ENCODE measurements around the gene THOC1. TPM values are rescaled to one million over a fixed set of nuclear protein-coding genes. Genes with fewer than 3 reads are reported as not detected.
A peak's percentile ranks its signal among the peaks of the same experiment; 100 is the strongest.

The THOC1 gene
- polyA plus RNA-seq, 1 donor from 2014 or later = 25.7 TPM

DNA sequence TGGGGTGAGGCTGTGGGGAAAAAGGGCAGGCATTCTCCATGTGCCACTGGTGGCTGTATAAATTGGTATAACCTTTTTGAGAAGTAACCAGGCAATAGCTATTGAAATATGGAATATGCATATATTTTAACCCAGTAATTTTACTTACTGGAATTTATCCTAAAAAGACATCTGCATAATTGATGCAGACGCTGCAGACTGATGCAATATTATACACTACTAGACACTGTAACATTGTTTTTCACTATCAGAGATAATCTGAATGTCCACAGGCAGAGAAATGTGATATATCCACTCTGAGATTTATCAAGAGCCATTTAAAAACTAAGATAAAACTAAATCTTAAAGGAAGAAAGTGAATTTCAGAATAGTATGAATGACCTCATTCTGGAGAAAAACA is 14.7 kb downstream of the THOC1 start:
- Mint-ChIP-seq H3K36me3 (peaks cover 11% of the 10 kb centered on the region), H3K4me3 (no peak overlapping the region), H3K4me1 (no peaks in the 10 kb centered on the region), H3K27ac (no peak overlapping the region), H3K9me3 (no peaks in the 10 kb centered on the region), H3K27me3 (no peaks in the 10 kb centered on the region)

DNA sequence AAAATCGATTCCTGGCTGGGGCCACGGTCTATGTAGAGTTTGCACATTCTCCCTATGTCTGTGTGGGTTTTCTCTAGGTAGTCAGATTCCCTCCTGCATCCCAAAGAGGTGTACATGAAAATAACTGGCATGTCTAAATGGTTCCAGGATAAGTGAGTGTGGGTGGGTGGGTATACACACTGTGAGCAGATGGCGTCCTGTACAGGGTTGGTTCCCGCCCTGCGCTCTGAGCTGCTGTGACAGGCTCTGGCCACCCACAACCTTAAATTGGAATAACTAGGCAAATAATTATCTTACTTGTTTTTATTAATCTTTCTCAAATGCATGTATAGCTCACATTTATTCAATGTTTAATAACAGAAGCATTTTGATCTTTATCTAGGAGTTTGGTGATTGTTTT is 16.3 kb downstream of the THOC1 start:
- no peaks in the 10 kb centered on the region for H3K4me1 Mint-ChIP-seq
- H3K27ac Mint-ChIP-seq = no peak overlapping the region
- no peaks in the 10 kb centered on the region for H3K9me3 Mint-ChIP-seq
- no peaks in the 10 kb centered on the region for H3K27me3 Mint-ChIP-seq
- H3K4me3 Mint-ChIP-seq = no peak overlapping the region
- H3K36me3 Mint-ChIP-seq = peaks cover 11% of the 10 kb centered on the region

DNA sequence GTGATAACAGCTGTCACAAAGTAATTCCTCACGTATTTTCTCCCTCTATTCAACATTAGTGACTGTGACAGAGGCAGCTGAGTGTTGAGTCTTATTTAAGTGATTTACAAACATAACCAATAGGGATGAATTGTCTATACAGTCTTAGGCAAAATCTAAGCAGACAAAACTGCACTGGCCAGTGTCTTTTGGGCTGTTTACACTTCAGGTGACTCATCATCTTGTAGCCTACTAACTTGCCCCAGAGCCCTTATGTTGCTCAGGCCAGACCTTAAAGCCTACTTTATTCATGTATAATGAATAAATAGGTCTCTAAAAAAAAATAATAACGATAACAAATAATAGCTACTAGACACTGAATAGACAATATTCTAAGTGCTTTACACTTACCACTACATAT is 17.2 kb downstream of the THOC1 start:
- no peak overlapping the region for H3K27ac Mint-ChIP-seq
- no peaks in the 10 kb centered on the region for H3K27me3 Mint-ChIP-seq
- H3K4me3 Mint-ChIP-seq = no peak overlapping the region
- H3K9me3 Mint-ChIP-seq = no peaks in the 10 kb centered on the region
- H3K4me1 Mint-ChIP-seq = no peaks in the 10 kb centered on the region
- H3K36me3 Mint-ChIP-seq = peaks cover 11% of the 10 kb centered on the region

DNA sequence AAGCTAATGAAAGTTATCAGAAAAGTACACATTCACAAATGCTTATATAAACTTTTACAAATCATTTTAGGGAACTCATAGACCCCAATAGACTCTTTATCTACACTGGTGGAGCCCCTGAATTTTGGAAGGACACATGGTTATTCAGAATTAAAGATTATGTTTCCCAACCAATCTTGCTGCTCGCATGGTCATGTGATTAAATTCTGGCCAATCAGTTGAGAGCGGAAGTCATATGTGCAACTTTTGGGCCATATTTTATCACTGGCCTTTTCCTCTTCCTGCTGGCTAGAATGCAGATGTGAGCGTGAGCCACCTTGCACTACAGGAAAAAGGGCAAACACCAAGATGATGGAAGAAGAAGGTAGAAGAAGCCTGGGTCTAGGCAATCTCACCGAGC is 19.8 kb downstream of the THOC1 start:
- Mint-ChIP-seq H3K9me3 (no peaks in the 10 kb centered on the region), H3K4me3 (no peak overlapping the region), H3K36me3 (peaks cover 20% of the 10 kb centered on the region), H3K27ac (no peak overlapping the region), H3K4me1 (no peaks in the 10 kb centered on the region), H3K27me3 (no peaks in the 10 kb centered on the region)

DNA sequence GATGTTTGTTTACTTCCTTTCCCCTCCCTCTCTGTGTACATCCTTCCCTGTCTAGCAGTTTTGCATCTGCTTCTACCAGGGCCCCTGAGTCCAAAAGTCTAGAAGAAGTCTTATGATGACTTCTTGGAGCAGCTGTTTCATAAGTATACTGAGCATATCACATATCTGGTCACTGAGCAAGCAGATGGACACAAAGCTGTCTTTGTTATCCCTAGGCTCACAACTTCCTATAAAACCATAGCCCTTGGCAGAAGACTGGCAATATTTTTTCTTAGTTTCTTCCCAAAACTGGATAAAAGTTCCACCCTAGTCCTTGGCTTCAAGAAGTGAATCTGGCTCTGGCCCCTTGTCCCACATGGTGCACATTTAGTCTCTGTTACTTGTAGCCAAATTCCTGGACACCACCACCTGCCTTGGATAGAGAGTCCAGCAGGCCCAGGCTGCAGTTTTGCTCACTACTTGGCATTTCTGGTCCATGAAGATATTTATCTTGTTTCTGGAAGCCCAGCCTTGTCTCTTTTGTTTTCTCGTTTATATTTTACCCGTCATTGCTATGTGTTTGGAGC is 22.5 kb downstream of the THOC1 start:
- peaks cover 19% of the 10 kb centered on the region for H3K36me3 Mint-ChIP-seq
- H3K4me1 Mint-ChIP-seq = no peaks in the 10 kb centered on the region
- H3K9me3 Mint-ChIP-seq = no peaks in the 10 kb centered on the region

DNA sequence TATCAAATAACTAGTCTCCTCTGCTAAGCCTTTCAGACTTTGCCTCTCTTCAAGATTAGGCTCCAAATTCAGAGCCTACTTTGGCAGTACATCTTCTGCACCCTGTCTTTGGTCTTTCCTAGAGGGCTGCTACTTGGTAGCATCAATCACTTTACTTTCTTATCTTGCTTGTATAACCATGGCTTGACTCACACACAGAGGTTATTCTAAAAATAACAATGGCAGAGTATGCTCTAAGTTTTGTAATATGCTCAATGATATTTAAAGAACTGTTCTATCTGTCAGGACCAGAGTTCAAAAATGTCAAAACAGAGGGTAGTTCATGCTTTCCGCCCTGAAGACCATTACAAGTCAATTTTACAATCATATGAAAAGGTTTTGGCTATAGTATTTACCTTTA is 27.7 kb downstream of the THOC1 start:
- no peak overlapping the region for H3K27ac Mint-ChIP-seq
- no peaks in the 10 kb centered on the region for H3K9me3 Mint-ChIP-seq
- peaks cover 13% of the 10 kb centered on the region for H3K36me3 Mint-ChIP-seq
- no peaks in the 10 kb centered on the region for H3K27me3 Mint-ChIP-seq
- H3K4me1 Mint-ChIP-seq = no peaks in the 10 kb centered on the region
- no peak overlapping the region for H3K4me3 Mint-ChIP-seq

More for the DNA sequence above, 22.5 kb downstream of the THOC1 start:
- no peak overlapping the region for H3K27ac Mint-ChIP-seq
- H3K4me3 Mint-ChIP-seq = no peak overlapping the region
- no peaks in the 10 kb centered on the region for H3K27me3 Mint-ChIP-seq

DNA sequence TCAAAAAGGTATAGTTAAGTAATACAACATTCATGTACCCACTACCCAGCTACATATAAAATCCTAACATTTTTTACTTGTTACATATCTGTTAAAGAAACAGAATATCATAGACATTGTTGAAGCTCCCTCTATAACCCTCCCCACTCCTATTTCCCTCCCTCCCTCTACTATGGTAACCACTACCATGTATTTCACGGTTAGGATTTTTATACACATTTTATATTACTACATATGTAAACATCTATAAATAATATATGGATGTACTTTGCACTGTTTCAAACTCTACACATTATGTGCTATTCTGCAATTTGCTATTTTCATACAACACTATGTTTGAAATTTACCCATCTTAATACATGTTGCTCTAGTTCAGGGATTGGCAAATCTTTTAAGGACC is 36.3 kb downstream of the THOC1 start:
- H3K27ac Mint-ChIP-seq = no peak overlapping the region
- H3K9me3 Mint-ChIP-seq = no peaks in the 10 kb centered on the region
- H3K36me3 Mint-ChIP-seq = peaks cover 6% of the 10 kb centered on the region
- peaks cover 0 to 1% (median 0%) of the 10 kb centered on the region in 3 donors for H3K4me1 Mint-ChIP-seq
- no peaks in the 10 kb centered on the region for H3K27me3 Mint-ChIP-seq
- H3K4me3 Mint-ChIP-seq = no peak overlapping the region

DNA sequence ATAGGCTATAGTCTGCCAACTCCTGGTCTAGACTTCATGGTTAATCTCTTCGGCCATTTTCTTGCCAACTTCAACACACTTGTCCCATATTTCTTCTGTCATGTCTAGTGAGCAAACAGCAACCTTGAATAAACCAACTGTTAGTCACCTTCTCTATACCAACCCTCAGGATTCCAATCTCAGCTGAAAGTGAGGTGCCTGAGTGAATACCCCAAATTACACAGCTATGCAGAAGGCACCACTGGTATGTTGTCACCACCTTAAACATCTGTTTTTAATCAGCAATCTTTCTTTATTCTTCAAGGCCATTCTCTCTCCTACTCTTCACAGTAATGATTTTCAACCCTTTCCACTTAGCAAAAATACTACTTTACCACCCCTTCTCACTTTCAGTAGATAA is 39.3 kb downstream of the THOC1 start:
- Mint-ChIP-seq H3K4me1 (peaks cover 0 to 1% (median 0%) of the 10 kb centered on the region in 3 donors), H3K27me3 (no peaks in the 10 kb centered on the region), H3K36me3 (peaks cover 6% of the 10 kb centered on the region), H3K27ac (peak overlapping the region in 1 of 3 donors; percentile 54), H3K4me3 (no peak overlapping the region), H3K9me3 (no peaks in the 10 kb centered on the region)

DNA sequence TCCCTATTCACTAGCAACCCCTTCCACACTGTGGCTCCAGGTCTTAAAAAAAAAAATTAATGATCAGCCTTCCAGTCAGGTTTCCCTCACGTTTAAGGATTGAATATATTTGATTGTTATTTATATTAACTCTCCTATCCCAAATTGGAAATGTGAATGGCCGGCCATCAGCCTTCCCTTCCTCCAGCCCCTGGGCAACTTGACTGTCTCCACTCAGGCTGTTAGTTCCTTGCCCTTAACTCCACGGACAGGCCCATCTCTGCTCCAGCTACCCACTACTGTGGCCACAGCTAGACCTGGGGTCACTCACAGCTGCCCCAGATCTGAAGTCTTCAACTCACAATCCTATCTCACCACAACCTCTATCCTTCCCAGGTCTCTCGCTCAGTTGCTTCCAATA is 39.9 kb downstream of the THOC1 start:
- H3K36me3 Mint-ChIP-seq = peaks cover 6% of the 10 kb centered on the region
- H3K4me1 Mint-ChIP-seq = peaks cover 0 to 1% (median 0%) of the 10 kb centered on the region in 3 donors
- H3K9me3 Mint-ChIP-seq = no peaks in the 10 kb centered on the region
- H3K27me3 Mint-ChIP-seq = no peaks in the 10 kb centered on the region
- no peak overlapping the region for H3K4me3 Mint-ChIP-seq
- H3K27ac Mint-ChIP-seq = no peak overlapping the region

DNA sequence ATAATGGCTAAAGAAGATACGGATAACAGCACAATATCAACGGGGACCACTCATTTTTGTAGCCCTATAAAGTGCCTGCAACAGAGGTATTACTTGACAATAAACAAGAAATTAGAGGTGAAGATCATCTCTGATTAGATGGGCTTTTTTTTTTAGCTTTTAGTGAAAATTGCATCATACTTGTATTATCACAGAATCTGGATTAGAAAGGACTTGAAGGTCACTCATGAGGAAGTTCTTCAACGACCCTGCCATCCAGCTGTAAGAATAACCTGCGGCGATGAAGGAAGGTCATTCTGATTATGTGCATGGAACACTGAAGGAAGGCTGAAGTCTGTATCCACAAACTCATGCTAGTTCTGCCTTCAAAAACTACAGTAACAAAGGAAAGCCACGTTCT is 40.5 kb downstream of the THOC1 start:
- Mint-ChIP-seq H3K9me3 (no peaks in the 10 kb centered on the region), H3K4me3 (no peak overlapping the region), H3K27me3 (no peaks in the 10 kb centered on the region), H3K27ac (no peak overlapping the region), H3K4me1 (peaks cover 0 to 1% (median 0%) of the 10 kb centered on the region in 3 donors), H3K36me3 (peaks cover 6% of the 10 kb centered on the region)

DNA sequence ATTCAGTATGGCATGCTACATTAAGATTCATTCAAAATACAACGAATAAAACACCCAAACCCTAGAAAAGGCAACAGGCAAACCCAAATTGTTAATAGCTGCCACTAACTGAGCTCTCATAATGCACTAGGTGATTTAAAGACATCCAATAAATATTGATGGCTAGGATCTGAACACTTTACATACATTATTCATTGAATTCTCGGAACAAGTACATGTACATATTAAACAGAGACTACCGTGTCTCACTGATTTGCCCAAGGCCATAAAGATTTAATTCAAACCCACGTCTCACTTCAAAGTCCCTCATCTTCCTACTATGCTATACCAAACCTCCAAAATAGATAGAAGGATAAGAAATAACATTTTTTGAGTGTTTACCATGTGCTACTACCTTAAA is 42.1 kb downstream of the THOC1 start:
- H3K4me1 Mint-ChIP-seq = peaks cover 0 to 1% (median 0%) of the 10 kb centered on the region in 3 donors
- H3K27ac Mint-ChIP-seq = no peak overlapping the region
- no peaks in the 10 kb centered on the region for H3K9me3 Mint-ChIP-seq
- H3K36me3 Mint-ChIP-seq = peaks cover 6% of the 10 kb centered on the region
- no peaks in the 10 kb centered on the region for H3K27me3 Mint-ChIP-seq
- no peak overlapping the region for H3K4me3 Mint-ChIP-seq

DNA sequence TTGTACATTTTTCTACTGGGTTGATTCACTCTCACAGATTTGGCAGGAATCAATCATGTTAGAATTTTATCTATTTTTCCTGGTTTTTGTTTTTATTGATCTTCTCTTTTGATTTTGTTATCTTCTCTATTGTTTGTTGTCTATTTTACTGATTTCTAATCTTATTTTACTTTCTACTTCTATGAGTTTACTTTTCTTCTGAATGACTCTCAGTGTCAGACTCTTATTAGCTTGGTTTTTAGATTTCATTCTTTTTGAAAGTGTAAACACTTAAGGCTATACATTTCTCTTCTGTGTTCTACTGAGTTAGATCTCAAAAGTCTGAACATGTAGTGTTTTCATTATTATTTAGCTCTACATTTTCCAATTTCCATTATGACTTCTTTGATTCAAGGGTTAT is 47.1 kb downstream of the THOC1 start:
- H3K27me3 Mint-ChIP-seq = no peaks in the 10 kb centered on the region
- no peaks in the 10 kb centered on the region for H3K36me3 Mint-ChIP-seq
- no peak overlapping the region for H3K4me3 Mint-ChIP-seq
- no peak overlapping the region for H3K27ac Mint-ChIP-seq
- no peaks in the 10 kb centered on the region for H3K9me3 Mint-ChIP-seq
- H3K4me1 Mint-ChIP-seq = no peaks in the 10 kb centered on the region

DNA sequence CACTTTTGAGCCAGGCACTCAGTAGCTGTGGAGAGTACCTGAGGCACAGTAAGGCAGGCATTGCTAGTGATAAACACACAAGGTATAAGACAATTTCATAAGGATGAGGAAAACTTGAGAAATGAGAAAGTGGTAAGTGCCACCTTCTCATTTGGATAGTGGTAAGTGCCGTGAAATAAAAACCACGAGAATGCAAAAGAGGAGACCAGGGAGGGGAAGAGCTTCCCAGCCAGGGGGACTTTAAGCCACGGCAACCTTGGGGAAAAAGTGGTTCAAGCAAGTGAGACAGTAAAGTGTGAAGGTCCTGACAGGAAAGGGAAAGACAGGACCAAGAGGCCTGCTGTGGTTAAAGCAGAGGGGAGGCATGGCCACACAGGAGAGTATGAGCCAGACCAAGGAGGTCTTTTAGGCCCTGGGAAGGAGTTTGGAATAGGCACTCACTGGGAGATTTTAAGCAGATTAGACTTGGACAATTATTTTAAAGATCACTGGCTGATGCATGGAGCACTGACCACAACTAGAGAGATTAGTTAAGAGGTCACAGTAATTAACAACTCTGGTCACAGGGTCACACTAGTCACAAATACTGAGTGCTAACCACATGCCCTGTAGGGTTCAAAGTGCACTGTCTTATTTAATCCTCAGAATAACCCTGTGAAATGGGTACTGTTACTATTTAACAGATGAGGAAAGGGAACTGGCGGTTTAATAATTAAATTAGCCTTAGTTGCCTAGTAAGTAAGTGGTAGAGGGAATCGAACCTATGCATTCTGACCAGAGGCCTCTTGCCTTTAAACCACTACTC is 50.1 kb downstream of the THOC1 start:
- Mint-ChIP-seq H3K9me3 (no peaks in the 10 kb centered on the region), H3K4me1 (no peaks in the 10 kb centered on the region), H3K27ac (peak overlapping the region in 1 of 3 donors; percentile 27), H3K27me3 (no peaks in the 10 kb centered on the region), H3K36me3 (peaks cover 2% of the 10 kb centered on the region), H3K4me3 (no peak overlapping the region)

DNA sequence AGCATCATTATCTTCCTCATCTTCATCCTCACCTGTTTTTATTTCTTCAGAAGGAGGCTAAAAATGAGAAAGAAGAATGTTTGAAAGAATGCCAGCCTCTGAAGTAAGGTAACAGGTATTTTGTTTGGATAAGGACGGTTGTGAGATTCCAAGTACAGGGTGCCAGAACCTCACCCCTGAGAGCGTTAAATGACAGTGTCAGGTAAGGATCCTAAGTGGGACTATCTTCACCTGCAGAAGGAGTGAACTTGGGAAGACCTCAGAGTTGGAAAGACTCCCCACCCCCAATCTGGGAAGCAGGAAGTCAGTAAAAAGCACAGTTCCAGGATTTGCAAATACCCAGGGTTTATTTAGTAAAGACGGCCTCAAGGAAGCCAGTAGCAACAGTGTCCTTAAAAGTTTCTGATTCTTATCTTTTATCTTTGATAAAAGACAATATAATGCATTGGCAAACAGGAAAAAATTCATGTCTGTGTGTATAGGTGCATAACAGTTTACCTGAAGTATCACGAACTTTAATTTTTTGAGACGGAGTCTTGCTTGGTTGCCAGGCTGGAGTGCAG is 52.3 kb downstream of the THOC1 start:
- H3K4me1 Mint-ChIP-seq = no peaks in the 10 kb centered on the region
- no peak overlapping the region for H3K27ac Mint-ChIP-seq
- no peaks in the 10 kb centered on the region for H3K9me3 Mint-ChIP-seq
- no peak overlapping the region for H3K4me3 Mint-ChIP-seq
- H3K36me3 Mint-ChIP-seq = peaks cover 2% of the 10 kb centered on the region
- H3K27me3 Mint-ChIP-seq = no peaks in the 10 kb centered on the region

DNA sequence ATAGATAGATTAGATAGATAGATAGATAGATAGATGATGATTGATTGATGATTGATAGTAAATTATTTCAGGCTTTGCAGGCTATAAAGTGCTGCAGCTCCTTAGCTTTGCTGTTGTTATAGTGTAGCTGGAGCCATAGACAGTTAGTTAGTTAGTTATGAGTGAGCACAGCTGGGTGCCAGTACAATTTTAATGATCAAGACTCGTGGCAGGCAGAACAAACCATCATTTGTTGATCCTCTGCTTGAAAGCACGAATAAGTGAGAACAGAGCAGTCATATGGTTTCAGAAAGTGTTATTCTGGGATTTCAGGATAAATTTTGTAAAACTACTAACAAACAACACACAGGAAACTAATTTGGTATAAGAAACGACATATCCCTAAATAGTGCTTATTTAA is 53.9 kb downstream of the THOC1 start:
- Mint-ChIP-seq H3K27me3 (no peaks in the 10 kb centered on the region), H3K4me1 (no peaks in the 10 kb centered on the region), H3K9me3 (no peaks in the 10 kb centered on the region), H3K36me3 (peaks cover 3% of the 10 kb centered on the region), H3K27ac (no peak overlapping the region), H3K4me3 (no peak overlapping the region)

DNA sequence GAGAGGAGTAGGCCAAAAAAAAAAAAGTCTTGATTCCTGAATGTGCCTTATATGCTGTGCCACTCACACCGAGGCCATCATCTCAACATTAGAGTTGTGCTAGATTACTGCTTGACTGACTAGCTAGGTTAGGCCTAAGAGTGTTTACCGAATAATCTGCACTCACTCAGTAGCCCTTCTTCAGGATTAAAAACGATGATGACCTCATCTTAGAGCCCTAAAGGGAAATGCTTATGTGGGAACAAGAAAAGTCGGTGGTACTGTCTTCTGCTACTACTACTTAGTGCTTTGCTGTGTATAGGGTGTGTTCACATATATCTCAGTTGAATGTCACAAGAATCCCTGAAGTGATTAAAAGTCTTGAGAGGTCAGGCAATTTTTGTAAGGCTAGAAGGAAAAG is 54.3 kb downstream of the THOC1 start:
- Mint-ChIP-seq H3K27ac (no peak overlapping the region), H3K4me1 (no peaks in the 10 kb centered on the region), H3K4me3 (no peak overlapping the region), H3K9me3 (no peaks in the 10 kb centered on the region), H3K36me3 (peaks cover 3% of the 10 kb centered on the region), H3K27me3 (no peaks in the 10 kb centered on the region)
